Cardiac atrium fibroblast (primary cell): ENCODE measurements around the gene NTRK3. TPM values are rescaled to one million over a fixed set of nuclear protein-coding genes. Genes with fewer than 3 reads are reported as not detected.

Experiments used
- total RNA-seq: library from RNA; depleted of rRNA; stranded (reverse); fragments of >200 nt; gene quantifications from 2 replicates; pipeline ENCODE4 v1.2.3, GENCODE V29; 2015

Gene NTRK3
- total RNA-seq, result 0.16 and 2.3 TPM in 2 replicates

GRCh38 chr15:88256279-88257230 lies at the start of gene NTRK3:
Gene NTRK3, minus strand, starts transcription at chr15:88256739. Its CDS starts 586 bp downstream, at chr15:88256153.

Other genes starting within 250 kb of the NTRK3 start
- 16.0 and 16.1 TPM in 2 replicates for gene MRPL46, start 210.6 kb upstream of the NTRK3 start, total RNA-seq
- 41.0 and 42.4 TPM in 2 replicates for gene MRPS11, start 211.0 kb upstream of the NTRK3 start, total RNA-seq